HG03097 (cell line): ENCODE results near the gene WRAP73.

Experiments
- ATAC-seq: cut with Tn5 transposase; IDR thresholded peaks from one replicate; pipeline ENCODE4 v1.9.1; 2021; ENCODE audit not compliant: unreplicated experiment, low FRiP score

Gene WRAP73

GRCh38 chr1:3669971-3670431, 20.1 kb upstream of the WRAP73 start:
- no peak for ATAC-seq

DNA sequence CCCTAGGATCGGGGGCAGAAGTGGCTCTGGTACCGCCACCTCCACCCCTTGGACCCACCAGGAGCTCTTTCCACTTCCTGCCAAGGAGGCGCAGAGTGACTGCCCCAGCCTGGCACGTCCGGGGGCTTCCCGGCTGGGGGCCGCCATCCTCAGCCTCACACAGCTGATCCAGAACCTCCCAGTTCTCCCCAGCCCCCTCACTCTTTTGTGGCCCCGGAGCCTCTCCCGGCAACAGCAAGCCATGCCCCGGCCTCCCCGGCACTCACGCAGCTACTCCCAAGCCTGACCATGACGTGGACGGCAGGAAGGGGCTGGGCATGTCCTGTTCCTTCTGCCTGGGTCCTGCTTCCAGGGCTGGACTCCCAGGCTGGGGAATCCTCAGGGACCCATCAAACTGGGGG, 19.5 kb upstream of the WRAP73 start:
- ATAC-seq = no peak

DNA sequence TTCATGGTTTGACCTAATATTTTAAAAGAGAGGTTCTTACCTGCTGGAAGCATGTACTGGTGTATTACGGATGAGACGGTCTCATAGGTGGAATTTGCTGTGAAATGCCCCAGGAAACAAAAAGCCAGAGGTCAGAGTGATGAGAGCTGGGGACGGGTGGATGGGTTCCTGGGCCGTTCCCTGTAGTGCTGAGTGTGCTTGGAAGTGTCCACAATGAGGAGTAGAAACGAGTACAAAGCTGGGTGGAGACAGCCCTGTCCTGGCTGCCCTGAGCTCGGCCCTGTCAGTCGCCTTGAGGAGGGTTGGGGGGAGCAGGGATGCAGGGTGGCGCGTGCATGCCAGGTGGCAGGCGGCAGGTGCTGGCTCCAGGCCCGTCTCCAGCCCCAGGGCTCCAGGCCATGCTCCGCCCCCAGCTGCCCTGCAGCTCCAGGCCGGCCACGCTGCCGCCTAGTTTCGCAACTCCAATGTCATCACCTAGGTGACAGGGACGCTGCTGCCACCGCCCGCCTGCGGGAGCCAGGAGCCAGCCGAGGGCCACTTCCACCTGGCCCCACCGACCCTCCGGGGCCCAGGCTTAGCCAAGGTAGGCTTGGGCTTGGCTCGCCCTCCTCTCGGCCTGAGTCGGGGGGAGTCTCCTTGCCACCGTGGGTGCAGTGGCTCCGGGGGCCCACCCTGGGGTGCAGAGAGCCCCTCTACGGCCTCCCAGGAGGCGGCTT, 18.8 kb upstream of the WRAP73 start:
- no peak for ATAC-seq

DNA sequence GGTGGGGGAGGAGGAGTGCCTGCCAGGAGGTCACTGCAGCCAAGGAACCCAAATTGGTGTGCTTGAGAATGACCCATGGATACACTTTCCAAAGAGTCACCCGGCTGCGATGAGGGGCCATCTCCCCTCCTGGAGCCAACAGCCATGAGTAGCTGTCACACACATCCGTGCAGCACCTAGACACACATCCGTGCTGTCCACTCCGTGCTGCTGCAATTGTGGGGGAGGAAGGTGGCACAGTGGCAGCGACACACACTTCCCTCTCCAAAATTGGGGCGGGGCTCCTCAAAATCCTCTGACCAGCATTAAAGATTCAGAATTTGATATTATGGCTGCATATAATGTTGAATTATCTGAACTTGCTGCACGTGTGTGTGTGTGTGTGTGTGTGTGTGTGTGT, 18.2 kb upstream of the WRAP73 start:
- no peak for ATAC-seq

GRCh38 chr1:3664700-3665375, 14.9 kb upstream of the WRAP73 start:
- no peak for ATAC-seq

- ATAC-seq = no peak
These were observed 14.2 kb upstream of the WRAP73 start for GRCh38 chr1:3663999-3664699.

DNA sequence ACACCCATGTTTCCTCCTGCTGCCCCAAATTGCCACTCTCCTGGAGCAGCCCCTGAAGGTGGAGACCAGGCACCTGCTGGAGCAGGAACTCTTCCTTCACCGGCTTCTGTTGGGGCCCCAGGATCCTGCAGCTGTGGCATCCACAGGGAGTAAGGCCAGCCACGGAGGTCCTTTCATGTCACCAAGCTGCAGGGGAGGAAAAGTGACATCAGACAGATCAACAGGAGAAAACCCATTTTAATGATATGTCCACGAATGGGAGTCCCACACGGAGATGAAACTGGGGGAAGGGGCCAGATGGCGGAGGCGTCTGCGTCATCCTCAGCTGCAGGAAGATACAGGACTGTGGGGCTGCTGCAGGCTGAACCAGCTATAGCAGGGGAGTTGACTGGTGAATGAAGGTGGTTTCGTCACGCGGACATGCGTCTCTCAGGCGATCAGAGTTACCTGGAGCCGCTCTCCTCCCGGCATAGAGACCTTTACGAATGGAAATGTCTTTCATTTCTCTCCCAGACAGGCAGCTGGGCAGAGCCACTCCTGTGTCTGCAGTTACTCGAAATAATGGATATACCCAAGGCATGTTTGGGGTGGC, 12.3 kb upstream of the WRAP73 start:
- no peak for ATAC-seq

DNA sequence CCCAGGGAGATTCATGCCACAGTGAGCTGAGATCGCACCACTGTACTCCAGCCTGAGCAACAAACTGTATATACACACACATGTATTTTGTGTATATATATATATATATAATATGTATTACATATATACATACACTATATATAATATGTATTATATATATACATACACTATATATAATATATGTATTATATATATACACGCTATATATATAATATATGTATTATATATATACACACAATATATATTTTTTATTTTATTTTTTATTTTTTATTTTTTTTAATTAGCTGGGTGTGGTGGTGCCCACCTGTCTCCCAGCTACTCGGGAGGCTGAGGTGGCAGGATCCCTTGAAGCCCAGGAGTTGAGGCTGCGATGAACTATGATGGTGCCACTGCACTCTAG, 11.7 kb upstream of the WRAP73 start:
- ATAC-seq = no peak

GRCh38 chr1:3660704-3661103, 10.8 kb upstream of the WRAP73 start:
- no peak for ATAC-seq

- ATAC-seq = no peak
These were observed 9.2 kb upstream of the WRAP73 start for GRCh38 chr1:3659093-3659492.

- ATAC-seq = no peak
These were observed 8.3 kb upstream of the WRAP73 start for GRCh38 chr1:3658231-3658615.

DNA sequence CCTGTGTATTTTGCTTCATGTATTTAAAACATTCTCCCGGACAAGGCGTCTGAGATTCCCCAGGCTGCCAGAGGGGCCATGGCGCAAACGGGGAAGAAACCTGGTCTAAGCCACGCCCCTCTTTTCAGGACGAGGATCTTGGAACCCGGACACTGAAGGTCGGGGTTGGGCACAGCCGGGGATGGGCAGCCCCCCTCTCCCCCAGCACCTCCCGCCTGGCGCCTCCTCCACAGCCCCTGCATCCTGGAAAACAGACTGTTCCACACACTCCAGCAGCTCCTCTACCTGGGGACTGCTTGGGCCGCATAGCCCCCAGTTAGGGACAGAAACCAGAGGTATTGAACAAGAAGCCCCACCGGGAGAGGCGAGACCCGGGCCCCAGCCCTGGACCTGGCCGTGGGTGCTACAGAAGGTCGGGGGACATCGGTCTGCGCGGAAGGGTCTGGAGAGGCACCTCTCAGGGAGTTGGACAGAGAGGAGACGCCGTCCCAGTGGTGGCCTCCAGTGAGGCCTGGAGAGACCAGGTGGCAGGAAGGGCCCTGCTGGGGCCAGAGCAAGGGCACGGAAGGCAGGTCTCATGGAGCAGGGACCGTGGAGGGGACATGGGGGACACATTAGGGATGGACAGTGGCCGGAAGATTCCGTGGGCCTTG, 7.8 kb upstream of the WRAP73 start:
- no peak for ATAC-seq

- ATAC-seq = no peak
These were observed 7.2 kb upstream of the WRAP73 start for GRCh38 chr1:3657096-3657475.

DNA sequence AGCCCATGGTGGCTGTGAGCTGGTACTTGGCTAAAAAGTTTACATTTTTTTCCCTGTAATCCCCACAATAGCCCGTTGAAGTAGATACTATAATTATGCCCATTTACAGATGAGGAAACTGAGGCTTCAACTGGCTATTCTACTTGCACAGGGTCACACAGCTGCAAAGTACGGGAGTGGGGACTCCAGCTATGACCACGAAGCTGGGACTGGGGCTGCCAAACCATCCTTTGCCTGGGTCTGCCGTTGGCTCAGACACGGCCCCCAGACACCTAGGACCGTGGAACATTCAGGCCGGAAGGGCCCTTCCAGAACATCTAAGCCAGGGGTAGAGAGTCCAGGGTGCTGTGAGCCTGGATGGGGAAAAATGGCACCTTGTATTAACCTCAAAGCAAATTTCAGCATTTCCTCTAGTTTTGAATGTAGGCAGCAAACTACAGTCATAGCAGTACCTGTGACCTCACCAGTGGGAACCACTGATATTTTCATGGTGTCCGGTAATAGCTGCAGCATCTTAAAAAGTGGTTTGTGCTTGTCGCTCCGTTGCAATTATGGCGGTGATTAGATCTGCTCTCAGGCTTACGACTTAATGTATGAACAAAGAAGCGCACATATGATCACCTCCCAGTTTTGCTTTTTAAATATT, 6.7 kb upstream of the WRAP73 start:
- no peak for ATAC-seq

DNA sequence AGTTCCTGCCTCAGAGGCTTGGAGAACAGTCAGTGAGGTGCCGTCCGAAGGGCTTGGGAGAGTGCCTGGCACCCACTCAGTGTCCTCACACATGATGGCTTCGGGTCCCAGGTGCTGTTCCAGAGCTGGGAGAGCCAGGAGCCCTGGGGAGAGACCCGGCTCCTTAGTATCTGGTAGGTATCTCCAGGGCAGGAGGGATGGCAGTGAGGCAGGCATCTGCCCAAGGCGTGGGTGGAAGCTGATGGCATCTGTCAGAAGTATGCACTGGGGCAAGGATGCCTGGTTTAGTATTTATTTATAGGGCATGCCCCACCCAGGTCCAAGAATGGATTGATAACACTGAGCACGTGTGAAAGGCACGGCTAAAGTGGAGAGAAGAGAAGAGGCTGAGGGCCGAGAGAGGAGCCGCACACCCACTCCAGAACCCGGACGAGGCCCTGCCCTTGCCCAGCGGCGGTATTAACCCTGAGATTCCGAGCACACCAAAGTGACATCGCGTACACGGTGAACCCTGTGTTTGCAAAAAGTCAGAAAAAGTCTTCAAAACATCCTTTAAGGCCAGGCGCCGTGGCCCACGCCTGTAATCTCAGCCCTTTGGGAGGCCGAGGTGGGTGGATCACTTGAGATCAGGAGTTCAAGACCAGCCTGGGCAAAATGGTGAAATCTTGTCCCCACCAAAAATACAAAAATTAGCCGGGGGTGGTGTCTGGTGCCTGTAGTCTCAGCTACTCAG, 4.8 kb upstream of the WRAP73 start:
- ATAC-seq = no peak

GRCh38 chr1:3653286-3653618, 3.3 kb upstream of the WRAP73 start:
- no peak for ATAC-seq

- no peak for ATAC-seq
These were observed 2.8 kb upstream of the WRAP73 start for GRCh38 chr1:3652548-3653285.

DNA sequence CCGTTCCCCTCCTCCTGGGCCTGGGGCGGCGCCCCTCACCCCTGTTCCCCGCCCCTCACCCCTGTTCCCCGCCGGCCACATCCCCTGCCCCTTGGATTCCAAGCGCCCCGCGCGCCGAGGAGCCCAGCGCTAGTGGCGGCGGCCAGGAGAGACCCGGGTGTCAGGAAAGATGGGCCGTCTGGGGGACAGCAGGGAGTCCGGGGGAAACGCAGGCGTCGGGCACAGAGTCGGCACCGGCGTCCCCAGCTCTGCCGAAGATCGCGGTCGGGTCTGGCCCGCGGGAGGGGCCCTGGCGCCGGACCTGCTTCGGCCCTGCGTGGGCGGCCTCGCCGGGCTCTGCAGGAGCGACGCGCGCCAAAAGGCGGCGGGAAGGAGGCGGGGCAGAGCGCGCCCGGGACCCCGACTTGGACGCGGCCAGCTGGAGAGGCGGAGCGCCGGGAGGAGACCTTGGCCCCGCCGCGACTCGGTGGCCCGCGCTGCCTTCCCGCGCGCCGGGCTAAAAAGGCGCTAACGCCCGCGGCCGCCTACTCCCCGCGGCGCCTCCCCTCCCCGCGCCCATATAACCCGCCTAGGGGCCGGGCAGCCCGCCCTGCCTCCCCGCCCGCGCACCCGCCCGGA, 2.1 kb upstream of the WRAP73 start, which contains the start of gene TP73:
TP73 (plus strand) TSS at position 587 of the 618 bp plus-strand sequence. CDS start 29,850 bp downstream, outside the sequence.
- no peak for ATAC-seq
